Hepatocyte (in vitro differentiated cells): Measurements from ENCODE around the gene EPHB3.

Source experiments
- CTCF ChIP-seq: fragments of 200-600 bp; sonication (generic); IDR thresholded peaks from 2 replicates; pipeline ENCODE4 v1.5.1; 2016; ENCODE audit warnings: antibody characterized with exemption, mild to moderate bottlenecking; ENCODE audit not compliant: poor library complexity
- EZH2phosphoT487 ChIP-seq: fragments of 200-600 bp; sonication (generic); IDR thresholded peaks from one replicate; pipeline ENCODE4 v1.6.1; 2018; ENCODE audit warnings: antibody characterized with exemption, mild to moderate bottlenecking, low read depth, moderate library complexity; ENCODE audit not compliant: unreplicated experiment, severe bottlenecking

- TF ChIP-seq CTCF (no peak), EZH2phosphoT487 (no peak)
Measured at GRCh38 chr3:184544513-184544861, 17.1 kb upstream of the EPHB3 start.
